NCI-H774 (cell line): ENCODE results near the gene PLAC9.
"Not testable (repeated sequence)": the region's sequence is repeated elsewhere in the genome, so short reads cannot be mapped to it uniquely, and the experiment has no call there.

Experiments used
- DNase-seq: peaks from one replicate; lab custom pipeline; 2025; lab: John Stamatoyannopoulos, UW

The PLAC9 gene

GRCh38 chr10:80139265-80139664 lies 6.7 kb downstream of the PLAC9 start:
- DNase-seq: no peak

- DNase-seq: no peak
Measured at GRCh38 chr10:80140251-80140650, 7.7 kb downstream of the PLAC9 start.

- no peak for DNase-seq
Measured at GRCh38 chr10:80141696-80142460, 9.3 kb downstream of the PLAC9 start.

- peak; percentile 17 for DNase-seq
Measured at GRCh38 chr10:80144067-80144695, 11.7 kb downstream of the PLAC9 start.

- DNase-seq: no peak
Measured at GRCh38 chr10:80144696-80145131, 12.2 kb downstream of the PLAC9 start.

GRCh38 chr10:80145406-80146308 lies 13.1 kb downstream of the PLAC9 start:
- DNase-seq: not testable (repeated sequence)

- no peak for DNase-seq
Measured at GRCh38 chr10:80146918-80147317, 14.4 kb downstream of the PLAC9 start.

- DNase-seq: no peak
Measured at GRCh38 chr10:80148166-80148805, 15.8 kb downstream of the PLAC9 start.

GRCh38 chr10:80149123-80149522 lies 16.6 kb downstream of the PLAC9 start:
- no peak for DNase-seq

GRCh38 chr10:80150172-80150571 lies 17.6 kb downstream of the PLAC9 start:
- no peak for DNase-seq

GRCh38 chr10:80152820-80153219 lies 20.3 kb downstream of the PLAC9 start:
- no peak for DNase-seq

- no peak for DNase-seq
Measured at GRCh38 chr10:80153460-80153859, 20.9 kb downstream of the PLAC9 start.

- no peak for DNase-seq
Measured at GRCh38 chr10:80154626-80154977, 22.1 kb downstream of the PLAC9 start.

- DNase-seq: no peak
Measured at GRCh38 chr10:80154978-80155695, 22.6 kb downstream of the PLAC9 start.

- no peak for DNase-seq
Measured at GRCh38 chr10:80155696-80156215, 23.2 kb downstream of the PLAC9 start.

- no peak for DNase-seq
Measured at GRCh38 chr10:80156216-80156615, 23.7 kb downstream of the PLAC9 start.

- DNase-seq: no peak
Measured at GRCh38 chr10:80157561-80157960, 25.0 kb downstream of the PLAC9 start.

- DNase-seq: no peak
Measured at GRCh38 chr10:80158126-80158525, 25.6 kb downstream of the PLAC9 start.

GRCh38 chr10:80158598-80159127 lies 26.1 kb downstream of the PLAC9 start:
- no peak for DNase-seq

- no peak for DNase-seq
Measured at GRCh38 chr10:80159166-80159873, 26.8 kb downstream of the PLAC9 start.
